Neural cell (in vitro differentiated cells): ENCODE results near the gene TANC2. TPM values are rescaled to one million over a fixed set of nuclear protein-coding genes. Genes with fewer than 3 reads are reported as not detected.

ENCODE experiments used
- H2AFZ ChIP-seq: fragments of 200-600, 300-800 bp; sonication (generic), shearing (Covaris generic); 2 replicates; pipeline ENCODE4 v1.6.0; 2014; ENCODE audit warnings: low read depth, mild to moderate bottlenecking, antibody characterized with exemption, low read length, moderate library complexity
- H3F3A ChIP-seq: fragments of 200-600 bp; shearing (Covaris generic); 2 replicates; pipeline ENCODE4 v1.6.1; 2016; ENCODE audit warnings: mild to moderate bottlenecking, moderate library complexity, mixed read lengths, antibody characterized with exemption, low read length; ENCODE audit not compliant: insufficient read depth, poor library complexity, severe bottlenecking
- H3K27ac ChIP-seq: fragments of 200-600, 300-800 bp; sonication (generic), shearing (Covaris generic); 2 replicates; pipeline ENCODE4 v1.5.1; 2014; ENCODE audit warnings: mild to moderate bottlenecking, low read length, moderate library complexity
- H3K27me3 ChIP-seq: fragments of 300-800, 200-600 bp; sonication (generic), shearing (Covaris generic); 2 replicates; pipeline ENCODE4 v1.6.0; 2014; ENCODE audit warnings: mild to moderate bottlenecking, low read depth, low read length, moderate library complexity; ENCODE audit not compliant: insufficient read depth
- H3K36me3 ChIP-seq: fragments of 300-800, 200-600 bp; sonication (generic), shearing (Covaris generic); 2 replicates; pipeline ENCODE4 v1.5.1; 2014; ENCODE audit warnings: mild to moderate bottlenecking, antibody characterized with exemption, low read length, moderate library complexity; ENCODE audit not compliant: insufficient read depth
- H3K4me2 ChIP-seq: fragments of 300-800, 200-600 bp; sonication (generic), shearing (Covaris generic); 2 replicates; pipeline ENCODE4 v1.6.0; 2014; ENCODE audit warnings: mild to moderate bottlenecking, low read length
- H3K4me3 ChIP-seq: fragments of 300-800, 200-600 bp; sonication (generic), shearing (Covaris generic); 2 replicates; pipeline ENCODE4 v1.5.1; 2014; ENCODE audit warnings: mild to moderate bottlenecking, low read length, moderate library complexity
- H3K79me2 ChIP-seq: fragments of 200-600 bp; shearing (Covaris generic); replicated peaks from 2 replicates; pipeline ENCODE4 v1.6.0; 2014; ENCODE audit warnings: mild to moderate bottlenecking, low read length, moderate library complexity; ENCODE audit not compliant: insufficient read depth
- H3K9ac ChIP-seq: fragments of 300-800, 200-600 bp; sonication (generic), shearing (Covaris generic); 2 replicates; pipeline ENCODE4 v1.6.1; 2016; ENCODE audit warnings: mild to moderate bottlenecking, low read length, mixed read lengths
- H3K9me2 ChIP-seq: fragments of 200-600 bp; shearing (Covaris generic); 2 replicates; pipeline ENCODE4 v1.6.1; 2016; ENCODE audit warnings: mild to moderate bottlenecking, low read length, mixed read lengths; ENCODE audit not compliant: insufficient read depth
- H3K9me3 ChIP-seq: fragments of 200-600, 300-800 bp; sonication (generic), shearing (Covaris generic); 2 replicates; pipeline ENCODE4 v1.6.1; 2016; ENCODE audit warnings: mild to moderate bottlenecking, mixed run types, low read length, moderate library complexity, mixed read lengths
- H4K20me1 ChIP-seq: fragments of 200-600 bp; shearing (Covaris generic); 2 replicates; pipeline ENCODE4 v1.6.1; 2016; ENCODE audit warnings: mild to moderate bottlenecking, mixed run types; ENCODE audit not compliant: insufficient read depth
- CTCF ChIP-seq: fragments of 450-650 bp; IDR thresholded peaks from 2 replicates; pipeline ENCODE4 v1.5.1; 2014; ENCODE audit warnings: antibody characterized with exemption, mild to moderate bottlenecking, moderate library complexity; ENCODE audit not compliant: poor library complexity, severe bottlenecking
- EP300 ChIP-seq: fragments of 450-650 bp; conservative IDR thresholded peaks from 2 replicates; pipeline ENCODE4 v1.6.1; 2014; ENCODE audit warnings: antibody characterized with exemption, mild to moderate bottlenecking, moderate library complexity; ENCODE audit not compliant: poor library complexity, severe bottlenecking
- EZH2 ChIP-seq: fragments of 200-600, 300-800 bp; shearing (Covaris generic), sonication (generic); IDR thresholded peaks from 2 replicates; pipeline ENCODE4 v1.6.1; 2014; ENCODE audit warnings: antibody characterized with exemption, low read length, borderline replicate concordance, mild to moderate bottlenecking; ENCODE audit not compliant: insufficient read depth, poor library complexity, severe bottlenecking
- MXI1 ChIP-seq: fragments of 450-650 bp; conservative IDR thresholded peaks from 2 replicates; pipeline ENCODE4 v1.6.1; 2014; ENCODE audit warnings: antibody characterized with exemption, mild to moderate bottlenecking; ENCODE audit not compliant: poor library complexity, severe bottlenecking
- POLR2AphosphoS5 ChIP-seq: IDR thresholded peaks from 2 replicates; pipeline ENCODE4 v1.6.1; 2012
- RAD21 ChIP-seq: fragments of 450-650 bp; conservative IDR thresholded peaks from 2 replicates; pipeline ENCODE4 v1.6.1; 2014; ENCODE audit warnings: antibody characterized with exemption, mild to moderate bottlenecking, moderate library complexity
- REST ChIP-seq: IDR thresholded peaks from 2 replicates; pipeline ENCODE4 v1.6.1; 2012; ENCODE audit warnings: borderline replicate concordance
- SMC3 ChIP-seq: fragments of 450-650 bp; conservative IDR thresholded peaks from 2 replicates; pipeline ENCODE4 v1.6.1; 2014; ENCODE audit warnings: antibody characterized with exemption, mild to moderate bottlenecking, moderate library complexity; ENCODE audit not compliant: poor library complexity
- TAF1 ChIP-seq: IDR thresholded peaks from 2 replicates; pipeline ENCODE4 v1.6.1; 2012; ENCODE audit warnings: low read depth
- polyA plus RNA-seq: library from polyadenylated mRNA; depleted of rRNA; stranded (reverse); fragments of >200 nt; gene quantifications from 2 replicates; pipeline ENCODE4 v1.2.3, GENCODE V29; 2014

Gene TANC2
- polyA plus RNA-seq, 1 donor from 2014 or later, result 16.3 TPM

- H3K36me3 ChIP-seq, result no peaks in the 10 kb centered on the region
- H2AFZ ChIP-seq, result no peak overlapping the region
- no peaks in the 10 kb centered on the region for H4K20me1 ChIP-seq
- TF ChIP-seq RAD21, result no peak
- H3K9me2 ChIP-seq, result no peaks in the 10 kb centered on the region
- no peak overlapping the region for H3K4me3 ChIP-seq
- no peaks in the 10 kb centered on the region for H3K79me2 ChIP-seq
- no peak overlapping the region for H3K4me2 ChIP-seq
- no peak overlapping the region for H3K27ac ChIP-seq
- H3K27me3 ChIP-seq, result no peaks in the 10 kb centered on the region
- no peaks in the 10 kb centered on the region for H3F3A ChIP-seq
- H3K9ac ChIP-seq, result no peak overlapping the region
- H3K9me3 ChIP-seq, result no peaks in the 10 kb centered on the region
These were observed 17.7 kb upstream of the TANC2 start for GRCh38 chr17:62948370-62948769.

GRCh38 chr17:62949036-62949435 is 17.0 kb upstream of the TANC2 start:
- H3K79me2 ChIP-seq, result no peaks in the 10 kb centered on the region
- no peak overlapping the region for H3K4me2 ChIP-seq
- no peaks in the 10 kb centered on the region for H3K9me3 ChIP-seq
- no peaks in the 10 kb centered on the region for H4K20me1 ChIP-seq
- TF ChIP-seq REST (no peak), RAD21 (no peak), SMC3 (no peak), TAF1 (no peak), MXI1 (no peak), CTCF (no peak), EP300 (no peak), POLR2AphosphoS5 (no peak)
- no peaks in the 10 kb centered on the region for H3K9me2 ChIP-seq
- H3F3A ChIP-seq, result no peaks in the 10 kb centered on the region
- H3K27ac ChIP-seq, result no peak overlapping the region
- no peaks in the 10 kb centered on the region for H3K27me3 ChIP-seq
- H3K4me3 ChIP-seq, result no peak overlapping the region
- no peak overlapping the region for H3K9ac ChIP-seq
- H2AFZ ChIP-seq, result no peak overlapping the region
- no peaks in the 10 kb centered on the region for H3K36me3 ChIP-seq

- Histone ChIP-seq H3K9me2 (no peaks in the 10 kb centered on the region), H3K9me3 (no peaks in the 10 kb centered on the region), H4K20me1 (no peaks in the 10 kb centered on the region), H3K79me2 (no peaks in the 10 kb centered on the region), H3K4me3 (no peak overlapping the region), H3K27me3 (no peaks in the 10 kb centered on the region), H3K4me2 (no peak overlapping the region), H3F3A (no peaks in the 10 kb centered on the region), H2AFZ (no peak overlapping the region), H3K36me3 (no peaks in the 10 kb centered on the region), H3K9ac (no peak overlapping the region), H3K27ac (no peak overlapping the region)
- TF ChIP-seq EP300 (no peak), TAF1 (no peak), REST (no peak), MXI1 (no peak), SMC3 (no peak), POLR2AphosphoS5 (no peak), CTCF (no peak), EZH2 (no peak), RAD21 (no peak)
These were observed 16.0 kb upstream of the TANC2 start for GRCh38 chr17:62950067-62950466.
